Endothelial cell of umbilical vein (primary cell): Measurements from ENCODE around the gene SLC15A2. TPM values are rescaled to one million over a fixed set of nuclear protein-coding genes. Genes with fewer than 3 reads are reported as not detected.

Source experiments
- BruUV-seq: library from RNA; stranded (reverse); fragments of 400-500 nt; replicated peaks from 2 replicates; lab custom pipeline; 2021; lab: Mats Ljungman, UMichigan
- CTCF ChIA-PET: fragments of 300-600, 350-600 bp; sonication (Branson Sonifier 250); formaldehyde crosslinking; loops from one replicate; lab custom pipeline; 2021; ENCODE audit warnings: antibody characterized with exemption, inconsistent platforms; lab: Charles Lee
- POLR2A ChIA-PET: fragments of 300-600, 350-600 bp; sonication (Branson Sonifier 250); formaldehyde crosslinking; loops from one replicate; lab custom pipeline; 2021; ENCODE audit warnings: antibody characterized with exemption, inconsistent platforms; lab: Charles Lee
- DNase-seq: peaks from one replicate; pipeline ENCODE4 v3.0.0-alpha.2; 2011; ENCODE audit warnings: low read depth, low spot score
- FAIRE-seq: peaks from 2 replicates; lab custom pipeline; 2011; peaks lifted over from hg19 to GRCh38; lab: Jason Lieb, UNC
- H2AFZ ChIP-seq: 2 replicates; pipeline ENCODE4 v1.6.0; 2012; ENCODE audit warnings: low read depth, low read length, control low read depth, inconsistent platforms
- H3K27ac ChIP-seq: 2 replicates; pipeline ENCODE4 v1.5.1; 2011; ENCODE audit warnings: low read depth, mild to moderate bottlenecking, control low read depth, low read length, moderate library complexity; ENCODE audit not compliant: insufficient read depth
- H3K27me3 ChIP-seq, 2 experiments: 2 replicates each; pipeline versions ENCODE4 v1.6.0 to v1.6.1; 2011; ENCODE audit warnings: low read length in 2 of 2, mixed read lengths in 1 of 2; ENCODE audit not compliant: control insufficient read depth in 2 of 2, insufficient read depth in 2 of 2
- H3K36me3 ChIP-seq, 2 experiments: 2 replicates in 1 of 2; 3 replicates in 1 of 2; pipeline ENCODE4 v1.5.1; 2011; ENCODE audit warnings: low read length in 2 of 2, mild to moderate bottlenecking in 1 of 2, moderate library complexity in 1 of 2; ENCODE audit not compliant: control insufficient read depth in 2 of 2, insufficient read depth in 2 of 2; ENCODE audit errors: extremely low read depth in 1 of 2
- H3K4me1 ChIP-seq: 3 replicates; pipeline ENCODE4 v1.5.1; 2011; ENCODE audit warnings: mild to moderate bottlenecking, low read length; ENCODE audit not compliant: control insufficient read depth, insufficient read depth; ENCODE audit errors: extremely low read depth
- H3K4me2 ChIP-seq: 2 replicates; pipeline ENCODE4 v1.6.1; 2011; ENCODE audit warnings: low read length, control low read depth, mixed read lengths; ENCODE audit not compliant: insufficient read depth
- H3K4me3 ChIP-seq, 3 experiments: fragments of 200-600 bp in 1 of 3; sonication (generic), shearing (Covaris generic) in 1 of 3; replicated peaks in 1 of 3; 2 replicates each; pipeline ENCODE4 v1.5.1; 2011 to 2016; ENCODE audit warnings: control low read depth in 3 of 3, low read length in 3 of 3, mild to moderate bottlenecking in 2 of 3, inconsistent platforms in 1 of 3, low read depth in 1 of 3, moderate library complexity in 1 of 3; ENCODE audit not compliant: insufficient read depth in 1 of 3
- H3K79me2 ChIP-seq: 2 replicates; pipeline ENCODE4 v1.6.0; 2012; ENCODE audit warnings: low read length, inconsistent platforms; ENCODE audit not compliant: control insufficient read depth, insufficient read depth
- H3K9ac ChIP-seq: replicated peaks from 2 replicates; pipeline ENCODE3; 2011; ENCODE audit warnings: low read length, control low read depth; ENCODE audit not compliant: insufficient read depth; ENCODE audit errors: extremely low read depth
- H3K9me1 ChIP-seq: replicated peaks from 3 replicates; pipeline ENCODE4 v1.6.0; 2011; ENCODE audit warnings: mild to moderate bottlenecking, low read length; ENCODE audit not compliant: control insufficient read depth, insufficient read depth; ENCODE audit errors: extremely low read depth
- H3K9me3 ChIP-seq: replicated peaks from 2 replicates; pipeline ENCODE4 v1.5.1; 2012; ENCODE audit warnings: low read length, inconsistent platforms; ENCODE audit not compliant: control insufficient read depth, insufficient read depth
- H4K20me1 ChIP-seq: replicated peaks from 2 replicates; pipeline ENCODE3; 2011; ENCODE audit warnings: mild to moderate bottlenecking, low read length; ENCODE audit not compliant: control insufficient read depth, insufficient read depth; ENCODE audit errors: extremely low read depth
- CTCF ChIP-seq, 2 donors: IDR thresholded peaks; 1 replicate in 1 of 2; 2 replicates in 1 of 2; pipeline ENCODE4 v1.5.1; 2011; ENCODE audit warnings: low read length in 2 of 2, mild to moderate bottlenecking in 2 of 2, moderate library complexity in 2 of 2, control low read depth in 1 of 2, inconsistent platforms in 1 of 2, low read depth in 1 of 2; ENCODE audit not compliant: insufficient read depth in 1 of 2; ENCODE audit errors: extremely low read depth in 1 of 2
- EZH2 ChIP-seq: IDR thresholded peaks from 2 replicates; pipeline ENCODE4 v1.6.1; 2012; ENCODE audit warnings: borderline replicate concordance, low read depth, mild to moderate bottlenecking, moderate library complexity, low read length, inconsistent platforms; ENCODE audit not compliant: severe bottlenecking
- FOS ChIP-seq: IDR thresholded peaks from 2 replicates; pipeline ENCODE4 v1.6.1; 2011; ENCODE audit warnings: mild to moderate bottlenecking, low read length, moderate library complexity, borderline replicate concordance; ENCODE audit not compliant: insufficient read depth
- GATA2 ChIP-seq: IDR thresholded peaks from 2 replicates; pipeline ENCODE4 v1.7.0; 2011; ENCODE audit warnings: low read depth, mild to moderate bottlenecking, moderate library complexity, mixed read lengths, low read length; ENCODE audit not compliant: insufficient read length, insufficient read depth
- JUN ChIP-seq: IDR thresholded peaks from 2 replicates; pipeline ENCODE4 v1.6.1; 2011; ENCODE audit warnings: borderline replicate concordance, low read depth; ENCODE audit not compliant: insufficient read length, insufficient read depth
- MAX ChIP-seq: IDR thresholded peaks from 2 replicates; pipeline ENCODE4 v1.6.1; 2011; ENCODE audit not compliant: insufficient read depth, insufficient read length
- MYC ChIP-seq: IDR thresholded peaks from one replicate; pipeline ENCODE4 v1.6.1; 2011; ENCODE audit warnings: mild to moderate bottlenecking, low read depth, low read length
- POLR2A ChIP-seq: IDR thresholded peaks from 2 replicates; pipeline ENCODE4 v1.6.1; 2012; ENCODE audit warnings: low read depth, mild to moderate bottlenecking, control low read depth, low read length
- POLR2AphosphoS5 ChIP-seq: IDR thresholded peaks from 2 replicates; pipeline ENCODE4 v1.6.1; 2012; ENCODE audit warnings: low read depth, mild to moderate bottlenecking, control low read depth, low read length, moderate library complexity; ENCODE audit not compliant: insufficient read depth
- dilution Hi-C: fragments of 300-500 bp; cut with MboI; formaldehyde crosslinking; loops from one replicate; pipeline ENCODE4 v1.15.0; 2019; ENCODE audit warnings: low sequenced_read_pairs; ENCODE audit not compliant: extremely low pct_ligation_motif_present
- intact Hi-C: fragments of 100-400 bp; cut with micrococcal nuclease; formaldehyde crosslinking; loops from one replicate; pipeline ENCODE4 v1.10.0; 2022
- polyA plus RNA-seq, 4 experiments: library from polyadenylated mRNA; depleted of rRNA in 3 of 4; stranded (reverse) in 3 of 4; unstranded in 1 of 4; fragments of >200 nt; gene quantifications; 2 replicates each; pipeline versions ENCODE4 v1.2.1 to v1.2.3, GENCODE V29; 2011 to 2012; ENCODE audit warnings: missing spikeins in 1 of 4
- total RNA-seq: library from RNA; stranded (reverse); gene quantifications from 2 replicates; pipeline ENCODE4 v1.2.3, GENCODE V29; 2021

SLC15A2 gene
- total and polyA plus RNA-seq, 2 donors (not counting 3 experiments of a cell fraction or from before 2014, with no cell fraction given) = 0.11 to 0.39 TPM

GRCh38 chr3:121871430-121871829 is 22.8 kb upstream of the SLC15A2 start:
- H2AFZ ChIP-seq = no peak overlapping the region
- FAIRE-seq = no peak
- H3K4me1 ChIP-seq = no peaks in the 10 kb centered on the region
- no peaks in the 10 kb centered on the region for H3K36me3 ChIP-seq
- no peak for DNase-seq
- H3K27me3 ChIP-seq = no peaks in the 10 kb centered on the region
- no peaks in the 10 kb centered on the region for H3K9me3 ChIP-seq
- no peaks in the 10 kb centered on the region for H3K9me1 ChIP-seq
- ChIA-PET POLR2A (no interaction called here), CTCF (no interaction called here)
- no peak overlapping the region for H3K9ac ChIP-seq
- no TSS peak for BruUV-seq
- intact Hi-C loops = no loop called here
- dilution Hi-C loops = no loop called here
- no peaks in the 10 kb centered on the region for H4K20me1 ChIP-seq
- no peak overlapping the region for H3K4me2 ChIP-seq
- TF ChIP-seq FOS = no peak
- no peak for TF ChIP-seq MAX
- TF ChIP-seq GATA2 = no peak
- TF ChIP-seq POLR2AphosphoS5 = no peak
- TF ChIP-seq EZH2 = no peak
- no peak for TF ChIP-seq POLR2A
- no peak for TF ChIP-seq JUN
- TF ChIP-seq CTCF (IDR thresholded peaks at IDR 0.05; ENCODE audit: extremely low read depth in 1 of 2, insufficient read depth in 1 of 2, low read depth in 1 of 2, low read length in 2 of 2) = no peak
- TF ChIP-seq MYC = no peak
- H3K4me3 ChIP-seq = no peak overlapping the region
- no peak overlapping the region for H3K27ac ChIP-seq
- H3K79me2 ChIP-seq = no peaks in the 10 kb centered on the region
